Right cardiac atrium (tissue), 5 donors: Measurements from ENCODE around the gene VDR. TPM values are rescaled to one million over a fixed set of nuclear protein-coding genes. Genes with fewer than 3 reads are reported as not detected.

Experiments
- ATAC-seq, 2 donors: fragments of 200-7000 bp; cut with Tn5 transposase; one replicate each; pipeline versions ENCODE4 v1.8.0 to v1.9.1; 2020; ENCODE audit warnings: moderate library complexity in 2 of 2, mild to moderate bottlenecking in 1 of 2
- DNase-seq, 3 donors: peaks; one replicate each; pipeline ENCODE4 v3.0.0-alpha.2; 2020
- H3K27ac ChIP-seq: one replicate; pipeline ENCODE4 v1.5.1; 2013; ENCODE audit warnings: mild to moderate bottlenecking, low read length, control low read depth, moderate library complexity
- H3K27me3 ChIP-seq: one replicate; pipeline ENCODE4 v1.6.1; 2013; ENCODE audit not compliant: control insufficient read depth, insufficient read depth
- H3K4me1 ChIP-seq: one replicate; pipeline ENCODE4 v1.6.1; 2013; ENCODE audit warnings: low read length; ENCODE audit not compliant: control insufficient read depth, insufficient read depth
- H3K4me3 ChIP-seq: one replicate; pipeline ENCODE4 v1.5.1; 2013; ENCODE audit warnings: low read length, control low read depth
- H3K9me3 ChIP-seq: one replicate; pipeline ENCODE4 v1.6.1; 2013; ENCODE audit warnings: low read length; ENCODE audit not compliant: control insufficient read depth
- WGBS: extraction: QIAGEN DNeasy Blood & Tissue Kit; methylation state at CpG from one replicate; pipeline ENCODE4 v1.1.7; 2013; 5-methylcytosine and 5-hydroxymethylcytosine counted together
- intact Hi-C, 4 donors: fragments of 100-400 bp; cut with DNase I; formaldehyde crosslinking; loops; one replicate each; pipeline versions ENCODE4 v1.11.0 to v1.14.0; 2022 to 2023
- polyA plus RNA-seq: library from polyadenylated mRNA; stranded (reverse); fragments of 200-250 nt; gene quantifications from one replicate; pipeline ENCODE4 v1.2.3, GENCODE V29; 2013
- total RNA-seq, 4 donors: library from RNA; stranded (reverse); fragmentation: NEBNext Ultra II Directional; extraction: Animal tissue kit (Norgen Biotek cat#: 25700); gene quantifications; one replicate each; pipeline ENCODE4 v1.2.1, GENCODE V29; 2021
- donor health status: healthy with polysubstance abuse.
- donor health status: DM: no; HTN: yes; CAD: no.
- donor health status: DM: no; HTN: no; CAD: no.
- donor health status: DM: no; HTN: yes; CAD: no; lungs with severe emphysema.
- donor health status: DM: yes; HTN: yes; CAD: no.

Gene VDR
- total and polyA plus RNA-seq, 5 donors, result 0.27 to 3.0 (median 0.97) TPM

DNA sequence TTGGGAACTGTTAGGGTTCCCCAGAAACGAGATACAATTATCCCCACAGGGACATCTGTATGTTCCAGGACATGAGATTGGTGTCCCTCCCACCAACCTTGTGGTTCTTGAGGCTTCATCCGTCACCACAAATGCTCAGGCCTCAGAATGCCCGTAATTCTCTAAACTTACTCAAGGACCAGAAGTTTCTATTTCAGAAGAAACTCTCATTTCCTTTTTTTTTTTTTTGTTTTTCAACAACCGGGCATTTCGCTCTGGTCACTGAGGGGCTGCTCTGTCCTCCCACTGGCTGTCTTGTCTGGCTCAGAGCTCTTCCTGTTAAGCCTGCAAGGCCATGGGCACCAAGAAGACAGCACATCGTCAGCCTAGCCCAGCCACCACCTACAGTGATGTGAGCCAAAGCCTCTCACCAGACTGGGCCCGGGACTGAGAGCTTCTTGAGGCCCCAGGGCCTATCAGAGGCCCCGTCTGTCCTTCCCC, 36.2 kb downstream of the VDR start:
- Histone ChIP-seq H3K27ac (no peak overlapping the region), H3K27me3 (no peaks in the 10 kb centered on the region), H3K4me1 (peaks cover 6% of the 10 kb centered on the region), H3K9me3 (no peaks in the 10 kb centered on the region), H3K4me3 (no peak overlapping the region)
- ATAC-seq (no peak), DNase-seq (no peak)
- 75% methylated on average over 8 of the region's 8 CpGs for WGBS
- intact Hi-C loops, result no loop called here

DNA sequence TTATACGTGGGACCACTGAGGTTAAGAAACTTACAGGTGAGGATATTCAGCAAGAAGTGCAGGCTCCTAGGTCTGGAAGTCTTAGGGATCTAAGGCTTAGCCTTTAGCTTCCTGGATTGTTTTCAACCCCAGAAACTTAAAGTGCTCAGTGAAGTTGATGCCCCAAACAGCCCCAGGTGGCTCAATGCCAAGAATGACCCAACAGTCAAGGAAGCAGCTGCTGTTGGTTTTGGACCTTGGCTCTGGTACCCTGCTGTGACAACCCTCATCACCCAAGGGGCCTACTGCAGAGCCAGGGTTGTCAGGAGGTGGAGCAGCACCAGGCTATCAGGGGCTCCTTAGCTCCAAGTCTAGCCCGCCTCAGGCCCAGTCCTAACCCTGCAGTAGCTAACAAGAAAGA, 36.8 kb downstream of the VDR start:
- ATAC-seq (no peak), DNase-seq (no peak)
- Histone ChIP-seq H3K4me3 (no peak overlapping the region), H3K27me3 (no peaks in the 10 kb centered on the region), H3K4me1 (peaks cover 6% of the 10 kb centered on the region), H3K27ac (no peak overlapping the region), H3K9me3 (no peaks in the 10 kb centered on the region)
- WGBS, result 87% methylated on average over 2 of the region's 2 CpGs
- intact Hi-C loops, result no loop called here

DNA sequence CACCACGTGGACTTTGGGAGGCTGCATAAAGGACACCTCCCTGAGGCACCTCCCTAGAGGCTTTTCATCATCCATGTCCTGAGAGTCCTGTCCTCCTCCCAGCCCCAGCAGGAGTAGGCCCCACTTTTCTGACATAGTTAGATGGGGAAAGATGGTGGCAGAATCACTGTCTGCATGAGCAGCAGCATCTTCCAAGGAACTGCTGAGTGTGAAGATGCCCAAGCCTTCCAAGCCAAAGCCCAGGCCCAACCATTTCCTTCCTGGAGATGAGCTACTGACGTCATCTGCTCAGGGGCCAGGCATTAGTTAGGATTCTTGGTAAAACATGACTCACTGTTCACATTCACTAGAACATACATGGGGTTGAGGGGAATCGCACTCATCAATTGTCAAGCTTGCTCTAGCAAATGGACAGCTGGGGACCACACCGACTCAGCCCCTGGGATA, 37.3 kb downstream of the VDR start:
- H3K9me3 ChIP-seq, result no peaks in the 10 kb centered on the region
- ATAC-seq (peak in 1 of 2 donors; percentile 36), DNase-seq (peak in 1 of 3 donors; percentile 45)
- H3K27me3 ChIP-seq, result no peaks in the 10 kb centered on the region
- no peak overlapping the region for H3K27ac ChIP-seq
- intact Hi-C loops, result no loop called here
- WGBS, result 74% methylated on average over 4 of the region's 4 CpGs
- no peak overlapping the region for H3K4me3 ChIP-seq
- peaks cover 6% of the 10 kb centered on the region for H3K4me1 ChIP-seq

DNA sequence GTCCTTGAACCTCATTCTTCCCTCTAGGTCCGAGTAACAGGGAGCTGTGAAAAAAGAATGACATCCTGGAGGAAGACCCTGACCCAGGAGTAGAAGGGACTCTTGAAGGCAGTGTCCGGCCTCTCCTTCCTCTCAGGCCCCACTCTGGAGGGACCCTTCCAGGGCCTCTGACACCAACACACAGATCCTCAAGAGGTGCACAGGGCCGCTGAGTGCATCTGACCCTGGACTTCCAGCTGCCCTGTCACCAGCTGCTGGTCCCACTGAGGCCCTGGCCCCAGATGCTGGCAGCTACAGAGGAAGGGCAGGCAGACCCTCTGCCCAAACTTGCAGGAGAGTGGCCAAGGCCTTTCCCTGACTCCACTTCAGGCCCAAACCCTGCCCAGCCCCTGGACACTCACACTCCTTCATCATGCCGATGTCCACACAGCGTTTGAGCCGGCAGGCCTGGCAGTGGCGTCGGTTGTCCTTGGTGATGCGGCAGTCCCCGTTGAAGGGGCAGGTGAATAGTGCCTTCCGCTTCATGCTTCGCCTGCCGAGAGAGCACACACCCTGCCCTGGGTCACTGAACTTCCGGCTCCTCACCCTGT, 40.1 kb downstream of the VDR start:
- Histone ChIP-seq H3K4me1 (no peaks in the 10 kb centered on the region), H3K4me3 (no peak overlapping the region), H3K9me3 (no peaks in the 10 kb centered on the region), H3K27ac (no peak overlapping the region), H3K27me3 (no peaks in the 10 kb centered on the region)
- no peak for ATAC-seq
- WGBS, result 96% methylated on average over 14 of the region's 14 CpGs
- DNase-seq, result no peak
- intact Hi-C loops, result no loop called here

DNA sequence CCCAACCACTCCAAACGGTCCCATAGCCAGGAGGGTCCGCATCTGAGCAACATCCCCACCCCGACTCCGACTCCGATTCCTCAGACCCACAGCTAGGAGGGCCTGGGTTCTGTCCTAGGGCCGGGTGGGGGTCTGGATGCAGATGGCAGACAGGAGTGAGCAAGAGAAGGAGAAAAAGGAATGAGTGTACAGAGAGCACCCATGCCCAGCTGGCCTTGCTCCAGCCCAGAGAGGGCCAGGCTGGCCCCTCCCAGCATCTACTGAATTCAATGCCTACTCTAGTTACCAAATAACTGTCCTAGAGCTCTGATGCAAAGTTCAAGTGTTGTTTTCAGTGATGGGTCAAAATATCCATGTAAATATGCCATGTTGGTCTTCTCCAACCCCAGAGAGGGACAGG, 40.8 kb downstream of the VDR start:
- Histone ChIP-seq H3K27ac (no peak overlapping the region), H3K4me3 (no peak overlapping the region), H3K9me3 (no peaks in the 10 kb centered on the region), H3K4me1 (no peaks in the 10 kb centered on the region), H3K27me3 (no peaks in the 10 kb centered on the region)
- ATAC-seq (no peak), DNase-seq (no peak)
- WGBS, result 82% methylated on average over 6 of the region's 6 CpGs
- intact Hi-C loops, result no loop called here

DNA sequence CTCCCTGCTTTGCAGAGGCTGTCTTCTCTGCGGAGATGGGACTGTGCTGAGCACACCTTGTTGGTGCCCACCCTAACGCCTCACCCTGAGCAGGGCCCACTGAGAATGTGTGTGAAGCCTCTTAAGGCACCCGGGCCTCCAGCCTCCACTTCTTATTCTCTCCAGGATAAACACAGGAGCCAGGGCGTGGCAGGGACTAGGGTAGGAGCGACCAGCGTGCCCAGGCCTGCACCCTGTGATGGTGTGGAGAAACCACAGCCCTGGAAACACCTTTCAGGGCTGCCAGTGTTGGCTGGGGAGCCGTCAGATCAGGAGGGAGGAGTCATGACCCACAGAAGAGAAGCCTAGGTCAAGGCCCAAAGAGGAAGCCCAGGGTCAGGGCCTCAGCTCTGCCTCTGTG, 41.3 kb downstream of the VDR start:
- Histone ChIP-seq H3K27me3 (no peaks in the 10 kb centered on the region), H3K9me3 (no peaks in the 10 kb centered on the region), H3K4me1 (no peaks in the 10 kb centered on the region), H3K4me3 (no peak overlapping the region), H3K27ac (no peak overlapping the region)
- WGBS, result 94% methylated on average over 7 of the region's 7 CpGs
- DNase-seq, result no peak
- intact Hi-C loops, result no loop called here
- ATAC-seq, result no peak

DNA sequence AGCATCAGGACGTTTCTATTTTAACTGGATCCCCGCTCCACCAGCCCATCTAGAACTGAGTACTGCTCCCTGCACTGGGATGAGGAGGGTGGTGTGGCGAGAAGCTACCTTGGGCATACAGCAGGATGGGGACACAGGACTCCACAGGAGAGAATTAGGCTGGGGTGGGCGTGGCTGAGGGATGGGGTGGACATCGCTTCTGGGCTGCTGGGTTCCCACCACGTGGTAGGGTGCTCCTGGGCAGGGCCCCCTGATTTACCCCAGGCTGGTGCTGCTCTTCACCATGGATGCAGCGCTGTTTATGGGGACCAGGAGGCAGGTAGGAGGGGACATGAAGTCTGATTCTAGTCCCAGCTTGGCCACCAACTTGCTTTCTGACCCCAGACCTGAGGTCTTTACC, 41.9 kb downstream of the VDR start:
- H3K4me1 ChIP-seq, result no peaks in the 10 kb centered on the region
- DNase-seq, result no peak
- intact Hi-C loops, result no loop called here
- no peaks in the 10 kb centered on the region for H3K9me3 ChIP-seq
- no peak overlapping the region for H3K4me3 ChIP-seq
- no peaks in the 10 kb centered on the region for H3K27me3 ChIP-seq
- WGBS, result 91% methylated on average over 7 of the region's 7 CpGs
- no peak overlapping the region for H3K27ac ChIP-seq
- no peak for ATAC-seq

DNA sequence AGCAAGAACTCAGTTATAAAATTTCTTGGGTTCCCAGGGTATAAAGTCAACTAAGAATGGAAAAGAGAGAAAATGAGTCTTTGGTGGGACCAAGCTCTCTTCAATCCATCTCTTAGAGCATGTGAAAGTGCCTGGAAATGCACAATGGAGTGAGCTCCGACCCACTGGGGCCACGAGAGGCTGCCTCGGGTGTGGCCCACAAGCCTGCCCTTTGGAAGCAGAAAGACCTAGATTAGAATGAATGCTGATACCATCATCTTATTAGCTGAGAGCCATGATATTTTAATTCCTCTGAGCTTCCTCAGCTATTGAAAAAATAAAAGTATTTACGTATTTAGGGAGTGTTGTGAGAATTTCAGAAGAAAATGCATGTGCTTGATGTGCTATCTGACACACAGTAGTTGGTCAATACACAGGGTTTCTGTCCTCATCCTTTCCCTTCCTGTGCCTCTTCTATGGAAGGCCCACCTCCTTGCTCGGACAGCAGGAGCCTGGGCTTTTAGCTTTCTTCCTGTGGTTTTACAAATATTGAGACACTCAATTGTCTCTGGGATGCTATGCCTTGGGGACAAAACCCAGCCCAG, 42.5 kb downstream of the VDR start:
- H3K4me1 ChIP-seq, result no peaks in the 10 kb centered on the region
- 79% methylated on average over 5 of the region's 5 CpGs for WGBS
- ATAC-seq (no peak), DNase-seq (no peak)
- H3K9me3 ChIP-seq, result no peaks in the 10 kb centered on the region
- no peak overlapping the region for H3K27ac ChIP-seq
- intact Hi-C loops, result no loop called here
- no peaks in the 10 kb centered on the region for H3K27me3 ChIP-seq
- H3K4me3 ChIP-seq, result no peak overlapping the region

DNA sequence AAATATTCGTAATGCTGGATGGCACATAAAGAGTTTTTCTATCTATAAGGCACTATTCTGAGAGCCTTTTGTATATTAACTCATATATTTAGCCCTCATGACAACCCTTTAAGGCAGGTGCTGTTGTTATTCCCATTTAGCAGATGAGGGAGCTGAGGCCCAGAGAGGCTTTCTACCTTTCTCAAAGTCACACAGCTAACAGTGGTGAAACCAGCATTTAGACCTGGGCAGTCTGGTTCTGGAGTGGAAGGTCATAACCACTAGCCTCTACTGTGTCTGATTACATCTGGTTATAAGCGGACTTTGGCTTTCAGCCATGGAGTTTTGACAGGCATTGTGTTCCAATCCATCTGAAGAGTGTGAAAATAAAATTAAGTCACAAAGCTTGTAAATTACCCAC, 43.9 kb downstream of the VDR start:
- H3K4me1 ChIP-seq, result no peaks in the 10 kb centered on the region
- DNase-seq (no peak), ATAC-seq (no peak)
- H3K9me3 ChIP-seq, result no peaks in the 10 kb centered on the region
- H3K27me3 ChIP-seq, result no peaks in the 10 kb centered on the region
- no peak overlapping the region for H3K27ac ChIP-seq
- H3K4me3 ChIP-seq, result no peak overlapping the region
- 73% methylated on average over 2 of the region's 2 CpGs for WGBS
- intact Hi-C loops, result no loop called here

DNA sequence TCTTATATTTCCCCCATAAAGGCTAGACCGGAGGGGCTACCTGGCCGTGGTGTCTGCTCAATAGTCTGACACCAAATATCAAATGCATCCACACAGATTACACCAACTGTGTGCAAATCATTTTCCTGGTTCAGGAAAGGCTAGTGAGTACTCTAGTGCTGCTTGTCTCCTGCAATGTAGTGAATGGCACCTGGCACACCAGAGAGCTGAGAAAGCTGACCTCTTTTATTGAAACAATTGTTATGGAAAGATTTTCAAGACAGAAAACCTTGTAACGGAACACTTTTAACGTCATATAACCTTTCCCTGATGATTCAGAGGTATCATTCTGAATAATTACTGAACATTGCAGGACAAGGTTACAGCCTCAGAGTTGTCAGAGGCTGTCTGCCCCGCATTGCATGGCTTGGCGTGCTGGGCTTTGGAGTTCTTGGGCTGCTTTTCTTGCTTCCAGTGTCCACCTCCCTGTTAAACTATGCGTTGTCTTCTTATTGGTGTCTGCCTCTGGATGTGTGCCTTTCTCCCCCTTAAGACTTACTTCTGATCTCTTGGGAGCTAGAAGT, 44.4 kb downstream of the VDR start:
- Histone ChIP-seq H3K27me3 (no peaks in the 10 kb centered on the region), H3K9me3 (no peaks in the 10 kb centered on the region), H3K4me3 (no peak overlapping the region), H3K4me1 (no peaks in the 10 kb centered on the region), H3K27ac (no peak overlapping the region)
- ATAC-seq (no peak), DNase-seq (no peak)
- 91% methylated on average over 7 of the region's 7 CpGs for WGBS
- intact Hi-C loops, result no loop called here

DNA sequence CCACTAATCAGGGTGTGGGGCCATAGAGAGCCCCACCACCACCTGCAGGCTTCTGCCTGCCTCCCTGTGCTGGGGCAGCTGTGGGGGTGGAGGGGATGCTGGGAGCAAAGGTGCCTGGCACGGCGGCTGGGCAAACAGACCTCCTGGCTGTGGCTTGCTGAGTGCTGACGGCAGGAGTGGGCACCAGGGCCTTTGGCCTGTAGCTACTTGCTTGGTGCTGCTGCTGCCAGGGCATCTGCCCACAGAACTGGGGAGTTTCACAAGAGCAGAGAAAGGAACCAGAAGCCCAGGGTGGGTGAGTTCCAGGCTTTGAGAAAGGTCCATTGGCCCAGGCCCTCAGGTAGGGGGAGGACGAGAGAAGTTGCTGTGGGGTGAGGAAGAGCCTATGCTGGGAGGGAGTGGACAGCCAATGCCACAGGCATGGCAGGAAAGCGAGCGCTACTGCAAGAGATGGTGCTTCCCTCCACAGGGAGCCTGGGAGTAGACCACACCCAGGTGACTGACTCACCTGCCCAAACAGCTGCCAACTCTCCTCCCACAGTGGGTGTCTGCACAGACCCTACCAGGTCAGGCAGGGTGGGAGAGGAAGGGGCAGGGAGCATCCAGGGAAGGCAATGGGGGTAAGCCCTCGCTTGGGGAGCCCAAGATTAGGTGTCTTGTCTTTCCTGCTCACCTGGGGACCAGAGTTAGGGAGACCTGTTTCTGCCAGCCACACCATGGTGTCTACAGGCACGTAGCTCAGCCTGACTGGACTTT, 46.1 kb downstream of the VDR start:
- Histone ChIP-seq H3K27ac (no peak overlapping the region), H3K4me3 (no peak overlapping the region), H3K27me3 (no peaks in the 10 kb centered on the region), H3K4me1 (no peaks in the 10 kb centered on the region), H3K9me3 (no peaks in the 10 kb centered on the region)
- intact Hi-C loops, result no loop called here
- WGBS, result 94% methylated on average over 8 of the region's 8 CpGs
- ATAC-seq, result peak; percentile 13 to 22
- no peak for DNase-seq
